GM21619 (cell line): ENCODE results near the gene PDE10A.
"Not testable (repeated sequence)": the region's sequence is repeated elsewhere in the genome, so short reads cannot be mapped to it uniquely, and the experiment has no call there.

Experiments
- ATAC-seq: cut with Tn5 transposase; IDR thresholded peaks from one replicate; pipeline ENCODE4 v1.9.1; 2021; ENCODE audit not compliant: unreplicated experiment

Gene PDE10A

DNA sequence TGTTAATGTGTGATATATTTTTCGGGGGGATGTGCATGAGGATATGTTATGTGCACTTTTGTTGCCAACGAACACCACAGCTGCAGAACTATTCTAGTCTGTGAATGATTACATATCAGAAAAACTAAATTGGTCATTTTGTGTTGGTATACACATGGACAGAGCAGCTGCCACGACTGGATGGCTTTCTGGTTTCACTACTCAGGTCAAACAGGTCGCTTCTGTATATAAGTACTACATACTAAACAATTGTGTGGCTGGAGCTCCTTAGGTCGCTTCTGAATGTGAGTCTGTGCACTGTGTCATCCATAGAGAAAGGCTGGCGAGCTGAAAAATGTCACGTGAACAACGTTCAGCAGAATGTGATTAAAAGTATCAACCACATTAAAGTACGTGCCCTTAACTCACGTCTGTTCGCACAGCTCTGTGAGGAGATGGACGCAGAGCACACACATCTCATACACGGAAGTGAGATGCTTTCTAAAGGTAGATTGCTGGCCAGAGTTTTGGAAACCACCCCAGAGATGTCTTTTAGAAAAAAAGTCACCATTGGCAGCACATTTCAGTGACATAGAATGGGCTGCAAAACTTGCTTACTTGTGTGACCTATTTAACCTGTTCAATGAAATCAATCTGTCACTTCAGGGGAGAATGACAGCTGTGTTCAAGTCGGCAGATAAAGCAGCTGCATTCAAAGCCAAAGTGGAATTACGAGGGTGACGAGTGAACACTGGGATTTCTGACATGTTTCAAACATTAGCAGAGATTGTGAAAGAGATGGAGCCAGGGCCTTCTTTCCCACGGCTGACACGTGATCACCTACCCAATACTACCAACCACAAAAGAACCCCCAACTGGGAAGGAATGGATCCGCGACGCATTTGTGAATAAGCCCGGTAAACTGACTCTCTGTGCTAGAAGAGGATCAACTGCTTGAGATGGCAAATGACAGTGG lies 176.6 kb downstream of the PDE10A start:
- ATAC-seq, result no peak

DNA sequence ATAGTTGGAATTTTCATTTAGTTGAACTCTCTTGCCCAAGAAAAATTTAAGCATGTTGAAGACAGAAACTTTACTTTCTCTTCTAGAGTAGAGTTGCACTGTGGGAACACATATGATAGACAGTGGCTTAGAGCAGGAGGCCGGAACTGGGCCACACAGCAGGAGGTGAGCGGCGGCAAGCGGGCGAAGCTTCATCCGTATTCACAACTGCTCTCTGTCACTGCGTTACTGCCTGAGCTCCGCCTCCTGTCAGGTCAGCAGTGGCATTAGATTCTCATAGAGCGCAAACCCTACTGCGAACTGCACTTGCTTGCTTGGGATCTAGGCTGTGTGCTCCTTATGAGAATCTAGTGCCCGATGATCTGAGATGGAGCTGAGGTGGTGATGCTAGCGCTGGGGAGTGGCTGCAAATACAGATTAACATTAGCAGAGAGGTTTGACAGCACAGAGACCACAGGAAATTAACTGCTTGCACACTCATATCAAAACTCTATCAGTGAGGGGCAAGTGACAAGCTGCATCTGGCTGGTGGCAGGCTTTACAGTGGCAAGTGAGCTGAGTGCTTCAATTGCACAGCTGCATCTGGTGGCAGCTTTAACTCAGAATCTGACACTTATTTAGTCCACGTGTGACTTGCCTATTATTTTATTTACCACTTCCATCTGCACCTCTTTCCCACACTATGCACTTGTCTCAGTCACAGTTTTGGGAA lies 178.7 kb downstream of the PDE10A start:
- ATAC-seq, result no peak

DNA sequence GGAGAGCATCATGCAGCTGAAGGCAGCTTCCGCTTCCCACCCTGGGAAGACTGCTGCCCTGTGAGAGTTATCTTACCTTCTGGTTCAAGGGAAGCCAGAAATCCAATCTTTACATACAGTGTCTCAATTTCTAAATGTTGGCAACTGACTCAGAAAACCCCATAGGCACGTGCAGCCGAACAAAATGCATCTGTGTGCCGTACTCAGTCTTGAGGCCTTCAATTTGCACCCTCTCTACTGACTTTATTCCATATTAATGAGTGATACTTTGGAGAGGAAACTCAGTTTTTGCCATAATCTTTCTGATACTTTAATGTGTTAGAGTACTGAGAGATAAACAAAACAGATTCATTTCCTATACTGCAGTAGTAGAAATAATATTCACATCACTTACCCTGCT lies 181.1 kb downstream of the PDE10A start:
- ATAC-seq, result no peak

DNA sequence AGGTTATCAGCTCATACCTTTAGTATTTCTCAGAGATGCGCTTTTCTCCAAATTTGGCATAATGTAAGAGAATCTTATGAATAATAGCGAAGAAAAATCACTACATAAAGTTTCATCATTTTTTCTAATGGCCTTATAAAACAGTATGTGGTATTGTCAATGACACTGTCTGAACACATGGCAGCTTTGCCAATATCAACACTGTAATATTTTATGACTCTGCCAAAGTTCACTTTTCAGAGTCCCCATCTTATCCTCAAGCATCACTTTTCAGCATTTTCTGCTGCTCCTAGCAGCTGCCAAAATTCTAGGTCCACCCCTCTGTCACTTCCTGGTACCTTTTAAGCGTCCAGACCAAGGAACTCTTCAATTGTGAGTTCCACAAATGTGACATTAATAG lies 182.1 kb downstream of the PDE10A start:
- no peak for ATAC-seq

DNA sequence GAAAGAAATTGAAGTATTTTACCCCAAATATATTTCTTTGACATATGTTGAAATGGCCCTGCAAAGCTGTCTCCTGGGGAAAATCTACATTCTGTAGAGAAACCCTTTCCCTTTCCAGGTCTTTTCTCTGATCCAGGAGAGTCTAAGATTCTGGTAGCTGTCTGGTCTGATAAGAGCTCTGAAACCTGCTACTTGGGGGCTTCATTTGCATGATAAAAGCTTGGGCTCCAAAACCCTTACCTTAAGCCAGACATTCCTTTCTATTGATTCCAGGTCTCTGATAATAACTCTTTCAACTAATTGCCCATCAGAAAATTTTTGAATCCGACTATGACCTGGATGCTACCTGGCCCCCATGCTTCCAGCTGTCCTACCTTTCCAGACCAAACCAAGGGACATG lies 184.5 kb downstream of the PDE10A start:
- no peak for ATAC-seq

DNA sequence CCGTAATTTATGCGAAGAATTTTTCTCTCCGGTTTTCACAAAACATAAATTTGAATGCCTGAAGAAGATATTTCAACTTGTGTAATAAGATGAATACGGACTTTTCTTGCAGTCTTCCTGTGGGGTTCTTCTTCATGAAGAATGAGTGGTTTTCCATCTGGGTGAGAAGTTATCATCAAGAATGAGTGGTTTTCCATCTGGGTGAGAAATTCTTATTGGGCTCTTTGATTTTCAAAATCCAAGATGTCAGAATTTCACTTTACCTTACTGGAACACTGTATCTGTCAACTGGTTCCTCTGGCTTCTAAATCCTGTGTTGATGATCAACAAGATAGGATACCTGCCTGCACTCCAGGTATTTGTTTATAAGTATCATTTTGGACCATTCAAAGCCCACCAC lies 193.6 kb downstream of the PDE10A start:
- ATAC-seq, result no peak

DNA sequence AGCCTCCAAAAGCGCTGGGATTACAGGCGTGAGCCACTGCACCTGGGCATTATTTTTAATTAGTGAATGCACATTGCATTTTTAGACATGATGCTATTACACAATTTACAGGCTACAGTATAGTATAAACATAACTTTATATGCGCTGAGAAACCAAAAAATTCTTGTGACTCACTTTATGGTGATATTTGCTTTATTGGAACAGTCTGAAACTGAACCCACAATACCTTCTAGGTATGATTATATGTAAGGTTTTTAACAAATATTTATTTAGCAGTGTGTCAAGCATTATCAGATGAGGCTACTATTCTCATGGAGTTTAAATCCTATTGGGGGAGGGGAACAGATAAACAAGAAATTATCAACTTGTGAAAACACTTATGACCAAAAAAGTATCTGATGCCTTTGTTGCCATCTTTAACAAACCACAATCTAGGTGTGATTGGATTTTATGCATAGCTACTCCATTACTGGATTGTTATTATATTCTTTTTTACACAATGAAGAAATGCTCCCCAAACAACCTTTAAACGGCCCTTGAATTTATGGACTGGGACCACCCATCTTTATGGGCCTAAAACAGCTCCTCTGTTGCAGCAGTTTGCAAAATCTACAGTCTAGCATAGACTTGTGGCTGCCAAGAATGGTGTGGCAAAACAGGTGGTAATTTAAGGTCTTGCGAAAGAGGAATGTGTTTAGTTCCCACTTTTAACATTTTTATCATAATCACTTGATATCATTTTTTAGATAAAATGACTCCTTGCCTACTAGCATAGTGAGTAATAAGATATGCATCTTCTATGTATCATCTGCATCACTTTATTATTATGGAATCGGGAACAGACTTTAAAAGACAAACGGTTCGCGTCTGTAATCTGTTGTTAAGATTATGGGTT lies 194.5 kb downstream of the PDE10A start:
- no peak for ATAC-seq

DNA sequence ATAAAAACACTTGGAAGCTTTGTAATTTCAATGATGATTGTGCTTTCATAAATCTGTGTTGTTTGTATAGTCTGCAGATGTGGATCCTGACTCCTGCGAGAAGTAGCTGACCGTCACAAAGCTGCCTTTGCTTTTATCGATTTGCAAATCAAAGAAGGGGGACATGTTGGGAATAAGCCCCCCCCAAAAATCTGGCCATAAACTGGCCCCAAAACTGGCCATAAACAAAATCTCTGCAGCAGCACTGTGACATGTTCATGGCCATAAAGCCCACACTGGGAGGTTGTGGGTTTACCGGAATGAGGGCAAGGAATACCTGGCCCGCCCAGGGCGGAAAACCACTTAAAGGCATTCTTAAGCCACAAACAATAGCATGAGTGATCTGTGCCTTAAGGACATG lies 199.5 kb downstream of the PDE10A start:
- not testable (repeated sequence) for ATAC-seq

DNA sequence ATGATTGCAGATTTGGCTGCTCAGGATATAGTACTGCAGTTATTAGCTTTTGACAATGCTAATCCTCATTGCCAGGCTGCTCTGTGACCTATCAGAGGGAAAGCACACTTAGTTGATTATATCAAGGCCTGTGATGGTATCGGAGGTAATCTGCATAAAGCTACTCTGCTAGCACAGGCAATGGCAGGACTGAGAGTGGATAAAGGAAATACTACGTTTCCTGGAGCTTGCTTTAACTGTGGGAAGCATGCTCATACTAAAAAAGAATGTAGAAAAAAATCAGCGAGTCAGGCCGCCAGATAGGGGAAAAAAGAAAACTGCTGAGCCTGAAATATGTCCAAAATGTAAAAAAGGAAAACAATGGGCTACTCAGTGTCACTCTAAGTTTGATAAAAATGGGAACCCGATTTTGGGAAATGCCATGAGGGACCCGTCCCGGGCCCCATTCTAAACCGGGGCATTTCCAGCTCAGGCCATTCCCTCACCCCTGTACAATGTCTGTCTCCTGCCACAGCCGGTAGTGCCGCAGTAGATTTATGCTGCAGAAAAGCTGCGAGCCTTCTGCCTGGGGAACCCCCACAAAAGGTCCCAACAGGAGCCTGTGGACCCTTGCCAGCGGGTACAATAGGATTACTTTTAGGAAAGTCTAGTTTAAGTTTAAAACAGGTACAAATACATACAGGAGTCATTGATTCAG lies 203.3 kb downstream of the PDE10A start:
- not testable (repeated sequence) for ATAC-seq

DNA sequence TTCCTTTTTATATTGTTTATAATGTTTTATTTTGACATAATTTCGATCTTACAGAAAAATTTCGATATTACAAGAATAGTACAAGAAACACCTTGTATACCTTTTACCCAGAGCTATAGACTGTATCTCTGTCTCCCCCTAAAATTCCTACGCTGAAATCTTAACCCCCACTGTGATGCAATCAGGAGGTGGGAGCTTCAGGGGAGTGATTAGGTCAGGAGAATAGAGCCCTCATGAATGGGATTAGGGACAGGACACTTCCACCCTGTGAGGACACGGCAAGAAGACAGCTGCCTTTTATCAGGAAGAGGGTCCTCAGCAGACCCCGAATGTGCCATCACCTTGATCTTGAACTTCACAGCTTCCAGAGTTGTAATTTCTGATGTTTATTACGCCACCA lies 204.9 kb downstream of the PDE10A start:
- no peak for ATAC-seq

DNA sequence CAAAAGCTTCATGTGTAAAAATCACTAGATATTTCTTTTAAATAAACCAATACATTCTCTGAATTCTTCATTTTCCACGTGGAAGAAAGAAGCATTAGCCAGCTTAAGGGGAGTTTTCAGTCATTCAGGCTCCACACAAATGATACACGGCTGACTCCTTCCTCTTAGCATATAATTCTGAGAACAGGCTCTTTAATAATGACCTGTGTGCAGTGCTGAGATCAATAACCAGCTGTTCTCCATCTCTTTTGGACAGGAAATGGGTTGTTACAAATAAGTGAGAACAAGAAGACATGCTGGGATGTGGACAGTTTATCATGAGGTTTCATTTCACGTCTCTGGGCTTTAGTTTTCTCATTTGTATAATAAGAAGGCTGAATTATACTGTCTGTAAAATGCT lies 206.8 kb downstream of the PDE10A start:
- ATAC-seq, result no peak

DNA sequence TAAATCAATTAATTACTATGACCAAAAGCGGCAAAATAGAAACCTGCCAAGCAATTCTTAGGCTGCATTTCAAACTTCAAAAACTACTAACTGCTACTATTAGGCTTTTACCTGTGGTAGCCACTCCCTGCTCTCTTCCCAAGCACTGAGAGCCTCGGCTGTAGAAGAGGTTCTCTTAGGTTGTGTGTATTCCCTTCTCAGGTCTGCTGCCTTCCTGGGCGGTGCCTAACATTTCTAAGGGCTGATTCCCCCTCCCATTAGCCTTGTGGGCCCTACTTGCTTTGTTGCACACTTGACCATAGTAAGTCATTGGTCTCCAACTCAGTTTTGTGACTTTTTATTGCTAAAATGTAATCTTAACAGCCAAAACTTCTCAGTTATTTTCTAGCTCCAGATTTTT lies 207.6 kb downstream of the PDE10A start:
- no peak for ATAC-seq

DNA sequence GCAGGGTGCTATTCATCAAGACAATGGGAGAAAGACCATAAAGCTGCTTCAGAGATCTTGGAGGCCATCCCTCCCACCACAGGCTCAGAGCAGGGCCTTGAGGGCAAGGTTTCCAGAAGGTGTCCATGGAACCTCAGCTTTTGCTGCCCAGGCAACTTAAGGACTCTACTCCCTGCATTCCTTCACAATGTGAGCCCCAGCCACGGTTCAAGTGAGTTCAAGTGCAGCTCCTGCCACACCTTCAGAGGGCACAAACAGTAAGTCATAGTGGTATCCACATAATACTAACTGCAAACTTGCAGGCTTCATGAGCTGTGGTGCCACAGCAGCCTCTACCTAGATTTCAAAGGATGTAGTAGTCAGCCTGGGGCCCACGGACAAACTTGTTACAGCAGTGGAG lies 209.6 kb downstream of the PDE10A start:
- ATAC-seq, result no peak

DNA sequence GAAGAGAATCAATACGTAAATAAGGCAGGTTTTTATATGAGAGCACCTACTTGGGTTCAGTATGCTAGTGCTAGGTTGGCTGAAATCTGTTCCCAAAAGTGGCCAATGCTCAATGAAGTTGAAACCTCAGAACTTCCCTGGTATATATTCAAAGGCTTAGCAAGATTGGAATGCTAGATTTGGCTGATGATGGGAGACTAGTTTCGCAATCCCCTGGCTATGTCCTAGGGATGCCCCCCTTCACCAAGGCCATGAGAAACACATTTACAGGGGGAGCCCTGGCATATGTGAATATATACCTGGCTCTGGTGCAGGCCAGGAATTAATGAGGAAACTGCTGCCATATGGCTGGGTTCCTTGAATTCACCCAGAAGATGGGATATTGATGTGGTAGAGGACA lies 211.2 kb downstream of the PDE10A start:
- no peak for ATAC-seq

DNA sequence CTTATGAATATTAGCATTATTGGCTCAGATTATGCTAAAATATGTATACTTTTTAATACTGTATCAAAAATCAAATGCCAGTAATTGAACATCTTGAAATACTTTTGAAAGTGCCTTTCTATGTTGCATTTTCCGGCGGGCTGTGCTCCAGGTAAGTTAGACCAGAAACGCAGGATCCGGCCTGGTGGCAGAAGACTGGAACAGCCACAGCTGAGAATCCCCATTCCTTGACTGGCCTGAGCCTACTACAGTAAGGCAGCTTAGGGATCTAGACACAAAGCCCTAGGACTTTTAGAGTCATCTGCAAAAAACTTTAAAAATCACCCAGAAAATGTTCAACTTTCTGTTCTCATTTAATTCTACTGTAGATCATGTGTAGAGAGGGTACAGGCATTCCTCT lies 214.8 kb downstream of the PDE10A start:
- ATAC-seq, result no peak

DNA sequence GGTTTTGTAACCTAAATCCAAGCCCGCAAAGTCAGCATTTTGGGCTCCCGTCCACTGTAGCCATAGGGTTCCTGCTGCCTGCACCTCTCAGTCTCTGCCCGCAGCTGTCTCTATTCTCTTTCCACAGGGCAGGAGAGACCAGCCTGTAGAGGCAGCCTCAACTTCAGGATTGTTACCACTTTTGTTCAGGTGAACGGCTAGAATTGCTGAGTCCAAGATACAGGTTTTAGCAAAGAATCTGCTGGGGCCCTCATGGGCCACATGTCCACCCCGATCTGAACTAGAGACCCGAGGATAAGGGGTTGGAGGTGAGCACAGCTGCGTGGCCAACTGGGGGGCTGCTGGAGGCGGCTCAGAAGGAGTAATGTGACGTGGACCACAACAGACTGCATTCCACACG lies 215.9 kb downstream of the PDE10A start:
- ATAC-seq, result no peak

DNA sequence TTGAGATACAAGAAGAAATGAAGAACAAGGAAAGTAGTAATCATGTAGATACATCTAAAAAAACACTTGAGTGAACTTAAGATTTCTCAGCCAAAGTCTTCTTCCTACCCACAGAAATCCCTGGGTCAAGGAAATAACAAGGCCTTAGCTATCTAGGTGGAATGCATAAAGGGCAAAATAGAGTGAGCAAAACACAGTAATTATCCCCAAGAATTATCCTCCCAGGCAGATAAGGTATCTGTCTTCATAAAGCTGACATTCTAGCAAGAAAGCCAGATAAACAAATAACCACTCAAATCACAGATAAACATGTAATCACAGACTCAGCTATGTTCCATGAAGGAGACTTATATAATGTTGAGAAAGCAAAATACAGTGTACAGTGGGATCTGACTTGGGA lies 216.7 kb downstream of the PDE10A start:
- ATAC-seq, result no peak

DNA sequence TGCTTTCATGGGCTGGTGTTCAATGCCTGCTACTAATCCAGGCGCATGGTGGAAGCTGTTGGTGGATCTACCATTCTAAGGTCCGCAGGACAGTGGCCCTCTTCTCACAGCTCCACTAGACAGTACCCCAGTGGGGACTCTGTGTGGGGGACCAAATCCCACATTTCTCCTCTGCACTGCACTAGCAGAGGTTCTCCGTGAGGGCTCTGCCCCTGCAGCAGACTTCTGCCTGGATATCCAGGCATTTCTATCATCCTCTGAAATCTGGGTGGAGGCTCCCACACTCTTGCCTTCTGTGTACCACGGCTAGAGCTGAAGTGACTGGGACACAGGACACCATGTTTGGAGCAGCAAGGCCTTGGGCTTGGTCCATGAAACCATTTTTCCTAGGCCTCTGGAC lies 219.6 kb downstream of the PDE10A start:
- no peak for ATAC-seq

DNA sequence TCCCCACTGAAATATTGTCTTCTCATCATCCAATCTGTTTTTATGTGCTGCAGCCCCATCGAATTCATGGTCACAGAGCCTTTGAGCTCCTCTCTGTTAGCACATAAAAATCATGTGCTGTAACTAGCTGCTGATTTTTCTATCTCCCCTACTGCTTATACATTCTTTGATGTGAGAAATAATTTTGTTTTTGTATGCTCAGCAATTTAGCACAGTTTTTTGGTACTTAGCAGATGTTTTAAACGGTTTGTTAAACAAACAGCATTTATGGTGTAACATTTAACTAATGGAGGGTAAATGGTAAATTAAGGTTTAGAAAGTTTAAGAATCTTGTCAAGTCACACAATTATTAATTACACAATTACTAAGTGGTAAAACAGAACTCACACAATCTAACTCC lies 221.9 kb downstream of the PDE10A start:
- ATAC-seq, result no peak

DNA sequence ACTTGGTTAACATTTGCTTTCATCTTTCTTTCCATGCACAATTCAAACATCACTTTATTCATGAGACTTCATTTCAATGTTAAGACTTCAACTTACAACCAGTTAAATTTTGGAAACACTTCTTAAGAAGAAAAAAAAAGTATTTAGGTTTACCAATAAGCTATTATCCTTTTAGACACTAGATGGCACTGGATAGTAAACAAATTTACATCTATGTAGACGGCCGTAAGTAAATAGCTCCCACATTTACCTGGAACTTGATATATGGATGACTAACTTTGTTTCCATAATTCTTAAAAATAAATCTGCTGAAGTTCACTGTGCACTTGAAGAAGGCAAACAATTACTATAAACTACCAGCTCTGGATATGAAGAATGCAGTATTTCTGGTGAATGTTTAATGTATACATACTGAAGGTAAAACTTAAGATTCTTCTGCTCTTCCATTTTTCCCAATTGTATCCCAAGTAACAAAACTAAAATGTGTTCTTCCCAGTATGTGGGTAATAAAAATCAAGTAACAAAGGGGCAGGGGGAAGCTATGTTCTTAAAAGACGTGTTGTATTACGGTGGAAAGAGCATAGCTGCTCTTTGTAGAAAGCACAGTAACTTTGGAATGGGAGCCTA lies 223.0 kb downstream of the PDE10A start:
- peak; percentile 60 for ATAC-seq
